Hindlimb muscle (tissue), 1 donor: ENCODE measurements around the gene CACNA2D3. TPM values are rescaled to one million over a fixed set of nuclear protein-coding genes. Genes with fewer than 3 reads are reported as not detected.

Experiments used
- DNase-seq: peaks from one replicate; pipeline ENCODE4 v3.0.0-alpha.2; 2013
- polyA plus RNA-seq: library from polyadenylated mRNA; unstranded; fragments of 120-200 nt; gene quantifications from one replicate; pipeline ENCODE4 v1.2.1, GENCODE V29; 2013; ENCODE audit not compliant: insufficient read length

The CACNA2D3 gene
- polyA plus RNA-seq, 1 donor, result 2.4 TPM

DNA sequence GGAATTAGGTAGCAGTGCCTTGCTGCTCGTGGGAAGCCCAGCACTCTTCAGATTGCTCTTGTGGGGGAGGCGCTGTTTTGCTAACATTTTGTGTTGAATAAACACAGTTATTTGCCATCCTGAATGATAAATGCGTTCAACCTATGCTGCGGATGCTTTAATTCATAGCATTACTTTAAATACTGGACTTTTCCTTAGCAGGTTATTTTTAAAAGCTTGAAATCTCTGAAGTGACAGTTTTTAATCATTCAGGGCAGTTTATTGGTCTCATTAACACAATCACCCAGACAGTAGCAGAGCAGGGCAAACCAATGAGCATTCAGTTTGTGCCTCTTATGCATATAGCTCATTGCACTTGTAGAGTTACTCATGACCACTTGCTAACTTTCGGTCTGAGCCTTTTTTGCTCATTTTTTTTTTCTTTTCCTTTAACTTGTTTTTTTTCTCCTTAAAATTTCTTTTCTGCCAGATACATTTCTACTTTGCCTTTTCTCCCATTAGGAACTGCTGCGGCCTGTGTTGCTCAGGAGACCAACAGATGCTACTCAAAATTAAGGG, 5.2 kb downstream of the CACNA2D3 start:
- no peak for DNase-seq

DNA sequence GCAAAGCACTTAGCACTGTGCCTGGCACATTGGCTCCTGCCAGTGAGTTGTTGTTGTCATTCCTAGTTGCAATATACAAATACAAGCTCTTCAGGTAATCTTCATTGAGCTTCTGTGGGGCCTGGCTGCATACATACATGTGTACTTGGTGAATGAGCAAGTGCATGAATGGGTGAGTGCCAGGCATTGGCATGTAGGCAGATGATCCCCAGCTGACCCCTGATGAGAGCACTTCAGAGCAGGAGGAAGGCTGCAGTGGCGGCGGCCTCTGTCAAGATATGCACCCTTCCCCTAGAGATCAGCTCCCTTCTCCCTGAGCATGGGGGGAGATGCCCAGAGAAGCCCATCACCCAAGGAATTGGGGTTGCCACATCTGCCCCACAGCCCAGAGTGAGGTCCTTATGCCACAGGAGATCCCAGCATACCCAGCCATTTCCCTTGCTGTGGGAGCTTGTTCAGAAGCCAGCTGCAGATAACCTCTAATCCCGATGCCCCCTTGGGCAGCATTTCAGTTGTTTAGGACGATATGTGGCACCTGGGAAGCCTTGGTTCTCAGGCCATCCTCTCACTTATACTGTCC, 8.8 kb downstream of the CACNA2D3 start:
- DNase-seq, result no peak

DNA sequence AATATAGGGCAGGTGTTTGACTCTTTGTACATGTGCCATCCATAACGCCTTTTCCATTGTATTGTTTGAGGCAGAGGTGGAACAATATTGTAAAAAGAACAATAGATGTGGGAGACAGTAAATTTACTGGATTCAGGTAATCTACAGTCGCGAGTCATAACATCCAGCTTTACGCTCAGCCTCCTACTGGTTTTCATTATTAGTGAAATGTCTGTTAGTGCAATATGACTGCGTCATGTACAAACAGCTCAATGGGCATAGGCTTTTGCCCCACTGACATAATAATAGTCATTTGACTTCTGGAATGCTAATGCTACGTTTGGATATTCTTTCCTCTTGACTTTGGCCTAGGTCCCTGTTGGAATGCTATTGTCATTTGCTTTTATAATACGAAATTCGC, 9.5 kb downstream of the CACNA2D3 start:
- no peak for DNase-seq

DNA sequence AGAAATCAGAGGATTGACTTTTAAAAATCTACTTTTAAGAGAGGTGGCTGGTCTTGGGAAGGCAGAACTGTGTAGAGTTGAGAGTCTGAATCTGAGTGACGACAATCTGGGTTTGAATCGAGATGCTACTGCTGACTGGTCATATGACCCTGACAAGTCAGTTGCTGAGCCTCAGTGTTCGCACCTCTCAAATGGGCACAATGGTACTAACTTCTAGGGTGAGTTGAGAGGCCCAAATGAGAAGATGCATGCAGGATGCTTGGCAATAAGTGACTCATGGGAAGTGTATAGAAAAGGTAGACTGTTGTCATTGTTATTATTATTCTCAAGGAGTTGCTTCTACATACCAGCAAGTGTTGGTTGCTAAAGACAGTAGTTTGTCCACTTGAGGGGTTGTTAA, 10.3 kb downstream of the CACNA2D3 start:
- DNase-seq, result no peak

DNA sequence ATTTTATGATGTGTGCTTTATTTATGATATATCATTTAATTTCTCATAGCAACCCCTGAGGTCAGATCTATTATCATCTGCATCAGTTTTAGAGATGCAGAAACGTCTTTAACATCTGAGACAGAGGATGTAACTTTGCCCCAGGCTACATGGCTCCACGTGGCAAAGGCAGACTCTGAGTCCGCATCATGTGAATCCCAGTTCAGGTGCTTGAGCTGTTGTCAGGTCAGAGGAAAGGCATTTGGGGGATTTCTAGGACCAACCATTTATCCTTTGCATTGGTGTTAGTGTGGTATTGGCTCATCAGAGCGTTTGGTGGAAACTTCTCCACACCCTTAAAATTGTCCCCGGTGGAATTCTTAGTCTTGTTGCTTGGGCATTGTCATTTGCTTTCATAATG, 10.8 kb downstream of the CACNA2D3 start:
- DNase-seq, result no peak

DNA sequence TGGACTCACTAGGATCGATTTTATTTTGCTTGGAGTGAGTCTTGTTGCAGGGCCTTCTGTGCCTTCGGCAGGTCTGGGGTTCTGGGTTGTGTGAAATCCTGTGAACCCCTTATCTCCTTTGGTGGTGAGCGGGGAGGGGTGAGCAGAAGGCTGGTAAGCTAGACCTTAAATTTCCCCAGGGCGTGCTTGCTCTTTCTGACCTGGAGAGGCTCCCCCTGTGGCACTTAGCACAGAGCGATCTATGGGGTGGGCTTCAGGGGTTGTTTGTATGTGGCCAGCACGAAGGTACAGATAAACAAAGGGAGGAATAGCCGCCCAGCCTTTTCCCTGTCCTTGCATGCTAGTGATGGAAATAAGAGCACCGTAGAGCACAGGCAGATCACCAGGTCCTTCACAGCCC, 11.8 kb downstream of the CACNA2D3 start:
- DNase-seq, result no peak

DNA sequence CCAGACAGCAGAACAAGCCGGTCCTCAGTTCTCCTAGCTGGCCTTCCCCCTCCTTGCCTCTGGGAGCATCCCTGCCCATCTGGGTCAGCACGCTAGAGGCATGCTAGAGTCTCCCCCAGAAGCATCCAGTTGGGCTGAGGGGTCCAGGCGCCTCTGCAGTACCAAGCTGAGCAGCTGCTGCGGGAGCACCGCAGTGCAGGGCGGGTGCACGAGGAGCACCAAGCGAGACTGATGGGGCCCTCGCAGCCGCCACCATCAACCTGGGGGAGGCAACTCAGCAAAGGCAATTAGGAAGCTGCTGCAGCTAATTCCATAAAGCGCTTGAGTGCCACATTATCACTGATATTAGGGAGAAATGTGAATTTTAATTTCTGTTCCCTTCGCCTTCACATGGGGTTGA, 12.4 kb downstream of the CACNA2D3 start:
- DNase-seq, result no peak

DNA sequence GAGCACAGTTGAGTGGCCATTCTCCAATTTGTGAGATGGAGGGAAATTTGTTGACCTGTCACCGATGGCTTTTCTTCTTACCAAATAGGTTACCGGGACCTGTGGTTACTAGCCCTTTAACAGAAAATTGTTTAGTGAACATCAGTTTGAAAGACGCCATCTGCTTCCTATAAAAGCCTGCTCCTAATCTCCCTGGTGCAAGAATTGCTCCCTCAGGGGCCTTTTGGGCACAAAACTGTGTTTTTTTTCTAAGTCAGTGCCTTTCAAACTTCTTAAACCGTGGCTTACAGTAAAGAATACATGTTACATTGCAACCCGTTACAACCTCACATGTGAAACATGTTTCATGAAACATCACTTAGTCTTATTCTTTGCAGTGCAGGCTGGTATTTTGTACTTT, 15.0 kb downstream of the CACNA2D3 start:
- no peak for DNase-seq

DNA sequence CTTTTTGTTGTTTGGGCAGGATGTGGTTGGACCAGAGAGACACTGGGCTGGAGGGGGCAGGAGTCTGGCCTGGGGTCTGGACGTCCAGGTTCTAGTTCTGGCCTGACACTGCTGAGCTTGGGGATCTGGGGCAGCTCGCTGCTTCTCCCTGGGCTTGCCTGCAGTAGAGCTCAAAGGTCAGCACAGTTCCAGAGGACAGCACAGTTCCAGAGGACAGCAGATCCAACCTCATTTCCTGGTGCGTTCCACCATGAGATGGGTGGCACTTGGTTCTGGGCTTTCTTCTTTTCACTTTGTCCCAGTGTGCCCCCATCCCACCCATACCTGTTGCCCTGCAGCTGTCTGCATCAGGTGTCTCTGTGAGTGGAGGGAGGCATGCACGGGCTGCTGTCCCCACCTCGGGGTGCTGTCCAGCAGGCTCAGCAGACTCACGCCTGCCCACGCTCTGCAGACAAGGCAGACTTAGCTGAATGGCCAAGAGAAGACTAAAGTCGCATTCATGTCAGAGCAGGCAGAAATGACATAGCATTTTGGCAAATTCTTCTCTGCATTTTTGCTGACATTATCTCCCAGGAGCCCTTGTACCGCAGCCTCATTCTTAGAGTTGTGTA, 16.7 kb downstream of the CACNA2D3 start:
- DNase-seq, result no peak

DNA sequence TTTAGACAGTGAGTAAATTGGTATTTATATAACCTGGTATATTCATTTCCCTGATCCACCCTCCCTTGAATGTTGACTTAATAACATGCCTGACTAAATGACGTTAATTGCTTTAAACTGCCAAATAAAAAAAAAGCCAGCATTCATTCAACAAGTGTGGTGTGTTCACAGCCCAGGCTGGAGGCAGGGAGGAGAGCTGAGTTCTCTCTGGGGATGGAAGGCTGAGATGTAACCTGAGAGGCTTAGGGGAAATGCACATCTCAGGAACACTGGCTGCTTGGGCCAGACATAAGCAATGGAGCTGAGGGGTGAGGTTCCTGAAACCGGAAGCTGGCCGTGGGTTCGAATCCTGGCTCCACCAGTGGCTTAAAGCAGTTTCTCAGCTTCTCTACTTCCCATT, 17.3 kb downstream of the CACNA2D3 start:
- no peak for DNase-seq

DNA sequence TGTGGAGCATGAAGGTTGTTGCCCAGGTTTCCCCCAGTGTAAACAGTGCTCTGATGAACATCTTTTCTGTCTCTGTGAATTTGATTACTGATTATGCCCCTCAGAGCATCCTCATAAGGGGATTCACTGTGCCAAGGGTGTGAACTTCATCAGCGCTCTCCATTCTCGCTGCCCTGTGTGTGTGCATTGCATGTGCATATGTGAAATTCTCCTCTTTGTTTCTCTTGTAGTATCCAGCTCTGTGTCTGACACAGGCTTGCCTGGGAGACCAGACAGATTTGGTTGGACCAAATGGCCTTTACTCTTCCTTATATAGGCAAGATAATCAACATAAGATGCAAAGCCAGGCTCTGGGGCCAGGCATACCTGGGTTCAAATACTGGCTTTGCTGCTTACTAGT, 21.9 kb downstream of the CACNA2D3 start:
- no peak for DNase-seq

DNA sequence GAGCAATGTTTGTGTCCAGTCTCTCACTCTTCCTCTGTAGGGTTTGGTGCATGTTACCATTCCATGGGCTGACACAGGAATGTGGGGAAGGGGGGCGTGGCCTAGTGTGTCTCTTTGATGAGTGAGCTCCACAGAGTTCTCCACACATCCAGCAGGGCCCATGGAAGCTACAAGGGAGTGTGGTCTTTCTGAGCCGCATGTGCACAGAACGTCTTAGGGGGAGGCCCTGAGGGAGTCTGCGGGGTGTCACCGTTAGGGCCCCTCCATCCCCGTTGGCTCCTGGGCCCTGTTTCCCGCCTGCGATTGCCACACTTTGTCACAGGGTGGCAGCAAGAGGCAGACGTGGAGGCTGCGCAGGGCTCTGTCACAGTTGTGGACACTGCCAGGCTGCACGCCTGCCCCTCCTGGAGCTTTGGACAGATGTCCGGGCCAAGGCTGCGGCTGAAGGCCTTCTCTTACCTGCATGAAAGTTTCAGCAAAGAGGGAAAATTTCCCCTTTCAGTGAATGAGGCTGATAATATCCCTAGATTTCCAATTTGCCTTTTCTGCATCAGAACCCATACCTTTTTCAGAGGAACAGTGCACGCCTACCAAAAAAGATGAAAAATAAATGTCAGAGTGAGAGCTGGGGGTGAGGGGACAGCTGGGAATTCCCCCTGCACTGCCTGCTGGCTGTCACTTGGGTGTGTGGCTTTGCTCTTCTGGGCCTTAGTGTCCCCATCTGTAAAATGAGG, 24.3 kb downstream of the CACNA2D3 start:
- DNase-seq, result peak; percentile 43

DNA sequence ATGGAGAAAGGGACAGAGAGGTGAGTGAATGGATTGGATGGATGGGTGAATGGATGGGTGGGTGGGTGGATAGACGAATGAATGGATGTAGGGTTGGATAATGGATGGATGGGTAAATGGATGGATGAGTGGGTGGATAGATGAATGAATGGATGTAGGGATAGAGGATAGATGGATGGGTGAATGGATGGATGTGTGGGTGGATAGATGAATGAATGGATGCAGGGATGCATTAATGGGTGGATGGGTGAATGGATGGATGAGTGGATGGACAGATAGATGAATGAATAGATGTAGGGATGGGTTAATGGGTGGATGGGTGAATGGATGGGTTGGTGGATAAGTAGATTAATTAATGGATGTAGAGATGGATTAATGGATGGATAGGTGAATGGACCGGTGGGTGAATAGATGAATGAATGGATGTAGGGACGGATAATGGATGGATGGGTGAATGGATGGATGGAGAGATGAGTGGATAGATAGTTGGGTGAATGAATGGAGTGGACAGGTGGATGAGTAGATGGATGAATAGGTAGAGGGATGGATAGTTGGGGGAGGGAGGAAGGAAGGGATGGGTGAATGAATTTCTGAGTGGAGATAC, 28.6 kb downstream of the CACNA2D3 start:
- DNase-seq, result no peak

DNA sequence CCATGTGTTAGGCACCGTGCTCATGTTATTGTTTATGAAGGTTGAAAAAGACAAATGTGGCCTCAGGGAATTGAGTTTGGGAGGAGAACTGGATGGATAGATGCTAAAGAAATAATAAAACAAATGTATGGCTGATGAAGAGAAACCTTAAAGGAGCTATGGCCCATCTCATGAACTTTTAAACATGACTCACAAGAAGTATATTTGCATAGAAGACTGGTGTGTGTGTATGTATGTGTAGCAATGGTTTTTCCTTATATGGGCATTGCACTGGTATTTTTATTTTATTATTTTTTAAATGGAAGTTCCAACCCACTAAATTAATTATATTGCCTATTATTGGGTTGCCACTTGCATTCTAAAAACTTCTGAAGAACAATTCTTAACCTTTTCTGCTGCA, 31.1 kb downstream of the CACNA2D3 start:
- no peak for DNase-seq

DNA sequence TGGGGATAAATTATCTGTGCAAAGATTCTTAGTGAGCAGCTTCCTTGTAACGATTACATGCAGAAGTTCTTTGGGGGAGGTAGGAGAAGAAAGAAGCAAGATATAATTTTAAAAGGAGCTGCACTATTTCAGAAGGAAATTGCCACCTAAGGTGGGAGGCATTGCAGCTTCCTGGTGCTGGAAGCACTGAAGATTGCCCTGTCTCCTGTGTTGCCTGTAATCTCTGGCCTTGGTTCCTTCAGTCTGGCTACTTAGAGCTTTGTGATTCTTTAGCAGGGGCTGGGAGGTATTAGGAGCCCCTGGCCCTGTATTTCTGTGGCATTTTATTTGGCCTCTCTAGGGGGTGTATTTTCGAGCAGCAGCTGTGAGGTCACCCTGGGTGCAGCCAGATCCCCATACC, 35.5 kb downstream of the CACNA2D3 start:
- no peak for DNase-seq

DNA sequence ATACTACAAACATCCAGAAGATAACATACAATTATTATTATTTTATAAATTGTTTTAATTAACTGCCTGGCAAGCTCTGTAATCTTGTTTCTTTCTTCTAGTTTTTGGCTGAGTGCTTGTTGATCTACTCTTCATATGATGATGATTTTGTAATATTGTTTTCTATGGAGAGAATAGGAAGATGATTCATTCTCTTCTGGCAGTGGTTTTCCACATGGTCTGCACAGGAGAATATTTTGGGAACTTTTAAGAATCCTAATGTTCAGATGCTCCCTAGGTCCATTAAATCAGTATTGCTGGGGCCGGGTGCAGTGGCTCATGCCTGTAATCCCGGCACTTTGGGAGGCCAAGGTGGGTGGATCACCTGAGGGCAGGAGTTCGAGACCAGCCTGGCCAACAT, 37.6 kb downstream of the CACNA2D3 start:
- DNase-seq, result no peak

DNA sequence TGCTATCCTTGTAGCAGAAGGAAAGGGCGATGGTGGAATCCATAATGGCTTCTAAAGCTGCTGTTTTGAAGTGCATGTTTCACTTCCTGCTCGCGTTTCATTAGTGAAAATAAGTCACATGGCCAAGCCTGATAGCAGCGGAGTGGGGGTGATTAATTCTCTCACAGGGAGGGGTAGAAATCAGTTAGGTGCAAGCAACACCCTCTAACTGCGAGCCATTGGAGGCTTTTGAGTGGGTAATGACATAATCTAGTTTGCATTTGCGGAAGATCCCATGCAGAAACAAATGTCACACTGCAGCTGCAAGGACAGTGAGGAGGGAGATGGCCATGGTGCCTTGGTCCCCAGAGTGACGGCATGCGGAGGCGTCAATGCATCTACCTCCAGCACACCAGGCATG, 41.1 kb downstream of the CACNA2D3 start:
- no peak for DNase-seq

DNA sequence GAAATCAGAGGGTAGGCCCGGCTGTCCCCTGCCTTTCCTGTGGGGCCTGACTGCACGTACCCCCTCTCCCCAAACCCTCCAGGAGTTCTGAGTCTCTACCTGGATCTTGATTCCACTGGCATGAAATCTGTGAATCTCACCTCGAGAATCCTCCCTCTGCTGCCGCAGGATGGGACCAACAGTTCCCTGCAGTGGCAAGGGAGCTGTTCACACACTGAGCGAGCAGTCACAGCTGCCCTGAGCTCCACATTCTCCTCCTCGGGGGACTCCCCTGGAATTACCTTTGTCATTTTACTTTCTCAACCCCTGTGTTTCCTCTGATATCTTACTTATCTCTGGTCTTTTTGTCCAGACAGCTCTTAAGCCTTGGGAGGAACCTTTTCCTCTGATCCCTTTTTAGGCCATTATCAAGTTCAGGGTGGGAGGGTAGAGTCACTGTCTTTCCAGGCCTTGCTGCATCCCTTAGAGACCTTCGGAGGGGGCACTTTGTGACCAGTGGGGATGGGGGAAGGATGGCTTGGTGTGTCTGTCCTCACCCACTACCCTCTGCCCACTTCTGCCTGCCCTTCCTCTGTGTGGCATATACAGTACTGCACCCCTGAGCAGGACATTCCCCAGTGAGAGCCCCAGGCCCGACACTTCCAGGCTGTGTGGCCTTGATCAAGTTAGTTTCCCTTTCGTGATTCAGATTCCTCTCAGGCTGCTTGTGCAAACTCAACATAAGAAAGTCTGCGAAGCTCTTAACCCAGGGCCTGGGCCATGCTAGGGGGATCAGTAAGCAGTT, 42.0 kb downstream of the CACNA2D3 start:
- DNase-seq, result no peak

DNA sequence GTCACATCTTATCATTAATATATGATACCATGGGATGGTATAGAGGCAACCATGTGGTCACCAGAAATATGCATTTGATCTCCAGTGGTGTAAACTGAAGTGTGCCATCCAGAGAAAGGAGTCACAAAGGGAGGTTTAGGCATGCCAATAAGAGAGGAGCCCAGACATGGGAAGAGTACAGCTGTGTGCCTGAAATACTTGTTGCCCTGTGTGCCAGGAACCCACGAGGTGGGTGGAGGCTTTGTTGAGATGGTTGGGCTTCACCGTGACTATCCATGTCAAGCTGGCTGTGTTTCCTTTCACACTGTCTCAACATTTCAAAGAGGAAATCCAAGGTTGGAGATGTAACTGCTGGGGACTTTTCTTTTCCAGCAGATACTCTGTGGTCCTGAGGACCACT, 43.5 kb downstream of the CACNA2D3 start:
- no peak for DNase-seq

DNA sequence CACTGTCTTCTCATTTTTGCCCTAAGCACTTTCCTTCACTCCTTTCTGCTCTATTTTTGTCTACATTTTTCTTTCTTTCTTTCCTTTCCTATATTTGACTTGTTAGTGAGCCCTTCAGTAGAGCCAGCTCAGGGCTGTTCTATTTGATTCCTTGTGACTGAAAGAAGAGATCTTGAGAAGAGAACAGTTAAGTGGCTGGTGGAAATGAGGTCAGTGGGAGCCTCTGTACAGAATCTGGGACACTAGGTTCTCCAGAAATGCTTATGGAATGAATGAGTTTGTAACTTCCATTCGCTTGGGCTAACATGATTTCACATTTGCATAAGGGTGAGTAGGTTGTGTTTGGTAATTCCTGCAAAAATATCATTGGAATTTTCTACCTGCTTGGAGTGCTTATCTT, 45.6 kb downstream of the CACNA2D3 start:
- DNase-seq, result no peak

DNA sequence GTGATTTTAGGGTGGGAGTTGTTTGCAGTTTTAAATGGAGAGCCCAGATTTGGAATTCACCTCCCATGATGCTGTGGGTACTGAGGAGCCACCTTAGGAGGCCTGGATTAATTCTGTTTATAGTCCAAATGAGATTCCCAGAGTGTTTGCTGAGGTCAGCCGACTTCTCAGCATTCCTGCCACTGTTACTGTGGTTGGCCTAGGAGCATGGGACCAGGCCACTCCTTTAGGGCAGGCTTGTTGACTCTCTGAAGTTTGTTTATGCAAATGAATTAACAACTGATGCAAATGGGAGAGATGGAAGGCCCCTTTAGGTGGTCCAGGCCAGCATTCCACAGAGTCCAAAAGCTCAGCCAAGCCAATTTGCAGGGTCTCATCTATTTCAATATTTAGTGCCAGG, 46.1 kb downstream of the CACNA2D3 start:
- DNase-seq, result no peak

DNA sequence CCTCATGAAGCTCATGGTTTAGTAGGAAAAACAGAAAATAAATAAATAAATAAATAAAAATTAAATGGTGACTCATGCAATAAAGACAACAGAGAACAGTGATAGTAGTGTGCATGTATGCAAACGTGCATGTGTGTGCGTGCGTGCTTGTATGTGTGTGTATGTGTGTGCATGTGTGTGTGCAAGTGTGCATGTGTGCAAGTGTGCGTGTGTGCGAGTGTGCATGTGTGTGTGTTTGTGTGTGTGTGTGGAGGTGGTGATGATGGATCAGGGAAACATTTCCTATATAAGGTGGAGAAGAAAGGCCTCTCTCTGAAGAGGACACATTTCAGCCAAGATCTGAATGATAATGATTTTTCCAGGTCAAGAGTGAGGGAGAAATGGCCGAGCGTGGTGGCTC, 47.2 kb downstream of the CACNA2D3 start:
- DNase-seq, result no peak

DNA sequence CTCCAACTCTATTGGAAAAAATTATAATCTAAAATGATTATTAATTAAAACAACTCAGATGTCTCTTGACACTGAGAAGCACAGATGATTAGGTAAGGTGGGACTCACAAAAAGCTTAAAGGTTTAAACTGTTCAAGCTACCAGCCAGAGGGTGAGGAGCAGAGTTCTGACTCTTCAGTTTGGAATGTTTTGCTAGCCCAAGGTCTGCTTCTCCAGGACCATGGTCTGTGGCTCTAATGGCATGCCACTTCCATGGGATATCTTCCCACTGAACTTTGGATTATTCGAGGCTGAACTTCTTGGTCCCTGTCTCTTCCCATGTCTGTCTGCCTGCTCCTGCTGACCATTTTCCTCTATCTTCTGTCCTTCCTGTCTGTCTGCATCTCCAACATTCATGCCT, 49.2 kb downstream of the CACNA2D3 start:
- DNase-seq, result no peak
